Neural progenitor cell (in vitro differentiated cells): ENCODE data around the gene FAM151A.

Source experiments
- CTCF ChIP-seq: fragments of 200-600 bp; sonication (generic); IDR thresholded peaks from 2 replicates; pipeline ENCODE4 v1.5.1; 2017; ENCODE audit warnings: antibody characterized with exemption, mild to moderate bottlenecking
- EZH2phosphoT487 ChIP-seq: fragments of 200-600 bp; sonication (generic); IDR thresholded peaks from 2 replicates; pipeline ENCODE4 v1.6.1; 2017; ENCODE audit warnings: antibody characterized with exemption

DNA sequence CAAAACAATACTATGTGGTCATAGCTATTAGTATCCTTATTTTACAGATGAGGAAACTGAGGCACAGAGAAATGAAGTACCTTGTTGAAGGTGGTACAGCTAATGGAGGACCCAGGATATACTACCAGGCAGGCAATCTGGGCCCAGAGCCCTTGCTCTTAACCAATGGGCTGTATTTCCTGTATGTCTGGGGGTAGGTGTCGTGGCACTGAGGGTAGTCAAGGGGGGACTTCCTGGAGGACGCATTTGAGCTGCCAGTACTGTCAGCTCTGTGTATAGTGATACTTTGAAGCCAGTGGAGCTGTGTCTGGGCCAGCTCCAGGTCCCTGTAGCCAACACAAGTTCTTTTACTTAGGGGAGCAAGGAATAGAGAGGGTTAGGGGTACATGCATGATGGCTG, 34.9 kb downstream of the FAM151A start:
- no peak for TF ChIP-seq CTCF
- TF ChIP-seq EZH2phosphoT487: no peak
